HEK293 (cell line): Measurements from ENCODE around the gene SLC17A9.

Source experiments
- EGR2 ChIP-seq: fragments of 450-650 bp; formaldehyde crosslinking; IDR thresholded peaks from 2 replicates; pipeline ENCODE4 v1.5.1; 2016; ENCODE audit warnings: low read depth, missing biosample characterization, missing genetic modification characterization
- KLF10 ChIP-seq: fragments of 450-650 bp; IDR thresholded peaks from 2 replicates; pipeline ENCODE4 v1.5.1; 2018; ENCODE audit warnings: missing biosample characterization, mild to moderate bottlenecking, missing genetic modification characterization
- KLF8 ChIP-seq: fragments of 450-650 bp; formaldehyde crosslinking; IDR thresholded peaks from 2 replicates; pipeline ENCODE4 v1.5.1; 2016; ENCODE audit warnings: missing biosample characterization, missing genetic modification characterization
- KLF9 ChIP-seq: fragments of 450-650 bp; formaldehyde crosslinking; IDR thresholded peaks from 2 replicates; pipeline ENCODE4 v1.5.1; 2016; ENCODE audit warnings: missing biosample characterization, missing genetic modification characterization, low read depth
- MZF1 ChIP-seq: fragments of 450-650 bp; formaldehyde crosslinking; IDR thresholded peaks from 2 replicates; pipeline ENCODE4 v1.5.1; 2017; ENCODE audit warnings: missing biosample characterization, missing genetic modification characterization, borderline replicate concordance
- PATZ1 ChIP-seq: fragments of 450-650 bp; formaldehyde crosslinking; IDR thresholded peaks from 2 replicates; pipeline ENCODE4 v1.5.1; 2016; ENCODE audit warnings: missing biosample characterization, missing genetic modification characterization
- PRDM4 ChIP-seq: fragments of 450-650 bp; formaldehyde crosslinking; IDR thresholded peaks from 2 replicates; pipeline ENCODE4 v1.5.1; 2017; ENCODE audit warnings: missing biosample characterization, missing genetic modification characterization
- WT1 ChIP-seq: fragments of 450-650 bp; formaldehyde crosslinking; IDR thresholded peaks from 2 replicates; pipeline ENCODE4 v1.5.1; 2016; ENCODE audit warnings: missing biosample characterization, missing genetic modification characterization
- ZBTB11 ChIP-seq: fragments of 450-650 bp; formaldehyde crosslinking; conservative IDR thresholded peaks from 2 replicates; pipeline ENCODE4 v1.5.1; 2016; ENCODE audit warnings: low read depth, missing biosample characterization, missing genetic modification characterization
- ZBTB20 ChIP-seq: fragments of 450-650 bp; formaldehyde crosslinking; IDR thresholded peaks from 2 replicates; pipeline ENCODE4 v1.5.1; 2016; ENCODE audit warnings: missing biosample characterization, missing genetic modification characterization
- ZNF121 ChIP-seq: fragments of 450-650 bp; formaldehyde crosslinking; IDR thresholded peaks from 2 replicates; pipeline ENCODE4 v1.5.1; 2016; ENCODE audit warnings: missing biosample characterization, missing genetic modification characterization
- ZNF138 ChIP-seq: fragments of 450-650 bp; formaldehyde crosslinking; IDR thresholded peaks from 2 replicates; pipeline ENCODE4 v1.5.1; 2016; ENCODE audit warnings: missing biosample characterization, missing genetic modification characterization, borderline replicate concordance
- ZNF175 ChIP-seq: fragments of 450-650 bp; formaldehyde crosslinking; IDR thresholded peaks from 2 replicates; pipeline ENCODE4 v1.5.1; 2016; ENCODE audit warnings: missing biosample characterization, missing genetic modification characterization
- ZNF266 ChIP-seq: fragments of 450-650 bp; formaldehyde crosslinking; IDR thresholded peaks from 2 replicates; pipeline ENCODE4 v1.5.1; 2016; ENCODE audit warnings: missing biosample characterization, missing genetic modification characterization, low read depth
- ZNF335 ChIP-seq: fragments of 450-650 bp; formaldehyde crosslinking; conservative IDR thresholded peaks from 2 replicates; pipeline ENCODE4 v1.5.1; 2016; ENCODE audit warnings: missing biosample characterization, missing genetic modification characterization
- ZNF423 ChIP-seq: fragments of 450-650 bp; formaldehyde crosslinking; IDR thresholded peaks from 2 replicates; pipeline ENCODE4 v1.5.1; 2016; ENCODE audit warnings: missing biosample characterization, missing genetic modification characterization
- ZNF518A ChIP-seq: fragments of 450-650 bp; formaldehyde crosslinking; conservative IDR thresholded peaks from 2 replicates; pipeline ENCODE4 v1.5.1; 2016; ENCODE audit warnings: low read depth, missing biosample characterization, missing genetic modification characterization
- ZNF580 ChIP-seq: fragments of 450-650 bp; formaldehyde crosslinking; IDR thresholded peaks from 2 replicates; pipeline ENCODE4 v1.5.1; 2016; ENCODE audit warnings: missing biosample characterization, missing genetic modification characterization
- ZNF692 ChIP-seq: fragments of 450-650 bp; formaldehyde crosslinking; IDR thresholded peaks from 2 replicates; pipeline ENCODE4 v1.5.1; 2016; ENCODE audit warnings: missing biosample characterization, missing genetic modification characterization
- ZSCAN16 ChIP-seq: fragments of 450-650 bp; formaldehyde crosslinking; IDR thresholded peaks from 2 replicates; pipeline ENCODE4 v1.5.1; 2016; ENCODE audit warnings: missing biosample characterization, missing genetic modification characterization
- ZXDB ChIP-seq: fragments of 450-650 bp; formaldehyde crosslinking; IDR thresholded peaks from 2 replicates; pipeline ENCODE4 v1.5.1; 2016; ENCODE audit warnings: missing biosample characterization, missing genetic modification characterization

SLC17A9 gene

GRCh38 chr20:62937268-62938104 is 15.0 kb upstream of the SLC17A9 start (continued):
- TF ChIP-seq KLF10 (tag by site-specific recombination), result peak; percentile 97
- peak; percentile 69 for TF ChIP-seq ZBTB20 (tag by site-specific recombination)
- TF ChIP-seq MZF1 (tag by site-specific recombination), result 0 out of 2 replicates have a peak, but pooled peaks have one; percentile 19
- peak; percentile 53; the same call in 1 of the 2 replicates for TF ChIP-seq ZNF580
- TF ChIP-seq ZNF138, result 0 out of 2 replicates have a peak, but pooled peaks have one; percentile 28
- TF ChIP-seq KLF8, result peak; percentile 83
- peak; percentile 42; the same call in 1 of the 2 replicates for TF ChIP-seq ZNF518A (tag by site-specific recombination)
- TF ChIP-seq ZNF423, result 0 out of 2 replicates have a peak, but pooled peaks have one; percentile 26
- TF ChIP-seq ZBTB11, result peak; percentile 54
- peak; percentile 80 for TF ChIP-seq ZNF335 (tag by site-specific recombination)
- no peak for TF ChIP-seq ZNF266 (tag by site-specific recombination)
- no peak for TF ChIP-seq ZNF175 (tag by site-specific recombination)
- TF ChIP-seq ZXDB, result peak; percentile 93
- TF ChIP-seq ZNF121 (tag by site-specific recombination), result peak; percentile 59; the same call in 1 of the 2 replicates
- peak; percentile 38; the same call in 1 of the 2 replicates for TF ChIP-seq PRDM4 (tag by site-specific recombination)
- peak; percentile 89 for TF ChIP-seq KLF9 (tag by site-specific recombination)
- TF ChIP-seq EGR2 (tag by site-specific recombination), result peak; percentile 88
- peak; percentile 38; the same call in 1 of the 2 replicates for TF ChIP-seq PATZ1 (tag by site-specific recombination)
- TF ChIP-seq ZSCAN16 (tag by site-specific recombination), result 0 out of 2 replicates have a peak, but pooled peaks have one; percentile 18
- peak; percentile 50 for TF ChIP-seq WT1 (tag by site-specific recombination)
- peak; percentile 77 for TF ChIP-seq ZNF692 (tag by site-specific recombination)
